K562 (cell line): Measurements from ENCODE around the gene ZKSCAN1. TPM values are rescaled to one million over a fixed set of nuclear protein-coding genes. Genes with fewer than 3 reads are reported as not detected.

Source experiments
- ATAC-seq: fragments of 200-7000 bp; cut with Tn5 transposase; 3 replicates; pipeline ENCODE4 v1.9.1; 2020; ENCODE audit warnings: moderate library complexity
- BruUV-seq: library from RNA; stranded (reverse); fragments of 400-500 nt; replicated peaks from 2 replicates; lab custom pipeline; 2021; lab: Mats Ljungman, UMichigan
- CTCF ChIA-PET: fragments of 300-600 bp; formaldehyde crosslinking; extraction: SDS; loops from one replicate; lab custom pipeline; 2021; ENCODE audit warnings: low intra/inter-chr PET ratio; lab: Yijun Ruan, JAX
- POLR2A ChIA-PET: fragments of 300-600, 350-650 bp; sonication (Branson Sonifier 250); formaldehyde crosslinking; extraction: SDS; loops from one replicate; lab custom pipeline; 2021; ENCODE audit warnings: antibody characterized with exemption, inconsistent platforms; lab: Yijun Ruan, JAX
- DNase-seq, 4 experiments: peaks; one replicate each; pipeline versions ENCODE4 v3.0.0 to v3.0.0-alpha.2; 2011 to 2018; ENCODE audit warnings: low spot score in 3 of 4, mixed read lengths in 3 of 4; ENCODE audit errors: extremely low read depth in 1 of 4
- FAIRE-seq: peaks from 2 replicates; lab custom pipeline; 2011; peaks lifted over from hg19 to GRCh38; lab: Jason Lieb, UNC
- H2AFZ ChIP-seq: 2 replicates; pipeline ENCODE4 v1.6.0; 2011; ENCODE audit warnings: low read depth, low read length, control low read depth, inconsistent platforms
- H3K27ac ChIP-seq: fragments of 200-600 bp; 3 replicates; pipeline ENCODE4 v1.8.0; 2011; ENCODE audit warnings: low read depth, mild to moderate bottlenecking, control low read depth, inconsistent platforms, low read length, moderate library complexity, mixed read lengths; ENCODE audit errors: extremely low read depth
- H3K27me3 ChIP-seq, 2 experiments: fragments of 300-600 bp in 1 of 2; 2 replicates in 1 of 2; 3 replicates in 1 of 2; pipeline versions ENCODE4 v1.6.0 to v1.8.0; 2011; ENCODE audit warnings: inconsistent platforms in 2 of 2, low read length in 2 of 2, mild to moderate bottlenecking in 1 of 2, mixed read lengths in 1 of 2, moderate library complexity in 1 of 2; ENCODE audit not compliant: control insufficient read depth in 2 of 2, insufficient read depth in 2 of 2
- H3K36me3 ChIP-seq: fragments of 300-600 bp; 3 replicates; pipeline ENCODE4 v1.8.0; 2011; ENCODE audit warnings: mild to moderate bottlenecking, low read length, inconsistent platforms; ENCODE audit not compliant: control insufficient read depth, insufficient read depth
- H3K4me1 ChIP-seq, 2 experiments: fragments of 200-600 bp in 1 of 2; replicated peaks in 1 of 2; 2 replicates in 1 of 2; 3 replicates in 1 of 2; pipeline versions ENCODE4 v1.5.1 to v1.8.0; 2011; ENCODE audit warnings: inconsistent platforms in 2 of 2, low read length in 2 of 2, mild to moderate bottlenecking in 1 of 2, mixed read lengths in 1 of 2, moderate library complexity in 1 of 2; ENCODE audit not compliant: control insufficient read depth in 2 of 2, insufficient read depth in 2 of 2
- H3K4me2 ChIP-seq: 2 replicates; pipeline ENCODE4 v1.6.1; 2011; ENCODE audit warnings: low read length, control low read depth, inconsistent platforms, mixed read lengths; ENCODE audit not compliant: insufficient read depth
- H3K4me3 ChIP-seq: fragments of 200-600 bp; sonication (generic), shearing (Covaris generic); 2 replicates; pipeline ENCODE4 v1.5.1; 2016; ENCODE audit warnings: control low read depth, inconsistent platforms
- H3K79me2 ChIP-seq: fragments of 200-600 bp; 3 replicates; pipeline ENCODE4 v1.8.0; 2011; ENCODE audit warnings: low read length, inconsistent platforms; ENCODE audit not compliant: control insufficient read depth, insufficient read depth
- H3K9ac ChIP-seq, 2 experiments: 2 replicates each; pipeline versions ENCODE4 v1.6.0 to v1.6.1; 2011; ENCODE audit warnings: low read depth in 2 of 2, low read length in 2 of 2, control low read depth in 1 of 2, inconsistent platforms in 1 of 2, mild to moderate bottlenecking in 1 of 2, mixed read lengths in 1 of 2; ENCODE audit not compliant: insufficient read depth in 1 of 2
- H3K9me1 ChIP-seq: one replicate; pipeline ENCODE4 v1.6.0; 2011; ENCODE audit warnings: inconsistent platforms, mild to moderate bottlenecking, low read length, moderate library complexity; ENCODE audit not compliant: control insufficient read depth, insufficient read depth
- H3K9me3 ChIP-seq: replicated peaks from 2 replicates; pipeline ENCODE4 v1.5.1; 2011; ENCODE audit warnings: low read depth, low read length, inconsistent platforms; ENCODE audit not compliant: control insufficient read depth, insufficient read depth
- H4K20me1 ChIP-seq: replicated peaks from 2 replicates; pipeline ENCODE4 v1.6.1; 2011; ENCODE audit warnings: low read length, inconsistent platforms, mixed read lengths; ENCODE audit not compliant: control insufficient read depth, insufficient read depth
- BCL6 ChIP-seq: fragments of 250-450 bp; sonication (Bioruptor Pico); IDR thresholded peaks from 2 replicates; pipeline ENCODE4 v1.4.0; 2020
- CBFB ChIP-seq: sonication (generic); formaldehyde crosslinking; IDR thresholded peaks from 2 replicates; pipeline ENCODE4 v1.4.0; 2020; ENCODE audit warnings: mild to moderate bottlenecking, missing genetic modification reagents
- CHD4 ChIP-seq: fragments of 200-600 bp; sonication (generic); IDR thresholded peaks from 3 replicates; pipeline ENCODE4 v1.6.1; 2012; ENCODE audit warnings: low read depth, mild to moderate bottlenecking, mixed read lengths, low read length, inconsistent platforms; ENCODE audit not compliant: insufficient read depth, insufficient replicate concordance, poor library complexity, severe bottlenecking
- ELK3 ChIP-seq: fragments of 450-650 bp; formaldehyde crosslinking; IDR thresholded peaks from 2 replicates; pipeline ENCODE4 v1.4.0; 2020; ENCODE audit warnings: mild to moderate bottlenecking
- ETS1 ChIP-seq: conservative IDR thresholded peaks from 2 replicates; pipeline ENCODE4 v1.6.1; 2011; ENCODE audit warnings: low read depth, mild to moderate bottlenecking, low read length; ENCODE audit not compliant: control insufficient read depth
- FOXA1 ChIP-seq: fragments of 450-650 bp; IDR thresholded peaks from 2 replicates; pipeline ENCODE4 v1.6.1; 2016; ENCODE audit warnings: mild to moderate bottlenecking, borderline replicate concordance
- FOXK1 ChIP-seq: sonication (generic); formaldehyde crosslinking; IDR thresholded peaks from 2 replicates; pipeline ENCODE4 v1.8.0; 2022; ENCODE audit warnings: missing genetic modification reagents, mild to moderate bottlenecking, borderline replicate concordance
- HDGF ChIP-seq: fragments of 450-650 bp; IDR thresholded peaks from 2 replicates; pipeline ENCODE4 v1.6.1; 2016
- KAT7 ChIP-seq: sonication (generic); formaldehyde crosslinking; IDR thresholded peaks from 2 replicates; pipeline ENCODE4 v1.8.0; 2022; ENCODE audit warnings: missing genetic modification reagents, mild to moderate bottlenecking, borderline replicate concordance
- NCOA2 ChIP-seq, 2 experiments: fragments of 450-650 bp; IDR thresholded peaks; 2 replicates each; pipeline ENCODE4 v1.6.1; 2018; ENCODE audit warnings: mild to moderate bottlenecking in 2 of 2, moderate library complexity in 1 of 2; ENCODE audit not compliant: partially characterized antibody in 2 of 2
- NEUROD1 ChIP-seq: fragments of 150-350 bp; IDR thresholded peaks from 2 replicates; pipeline ENCODE4 v1.6.1; 2014; ENCODE audit warnings: borderline replicate concordance, low read length, low read depth; ENCODE audit not compliant: partially characterized antibody
- SIN3A ChIP-seq, 2 experiments: fragments of 150-350 bp in 1 of 2; IDR thresholded peaks; 2 replicates each; pipeline ENCODE4 v1.6.1; 2011 to 2016; ENCODE audit warnings: borderline replicate concordance in 2 of 2, low read depth in 2 of 2, low read length in 2 of 2, mild to moderate bottlenecking in 2 of 2, moderate library complexity in 2 of 2; ENCODE audit not compliant: control insufficient read depth in 1 of 2
- TCFL5 ChIP-seq: fragments of 250-450 bp; sonication (Bioruptor Pico); conservative IDR thresholded peaks from 2 replicates; pipeline ENCODE4 v1.6.1; 2021; ENCODE audit warnings: mild to moderate bottlenecking, moderate library complexity, matching md5 sums
- ZNF75A ChIP-seq: fragments of 450-650 bp; formaldehyde crosslinking; IDR thresholded peaks from 2 replicates; pipeline ENCODE4 v1.4.0; 2020; ENCODE audit warnings: mild to moderate bottlenecking
- WGBS: fragments of 100-300 bp; shearing (Covaris generic); methylation state at CpG from one replicate; pipeline ENCODE4 v1.1.6; 2016; ENCODE audit warnings: low coverage, mixed read lengths; ENCODE audit not compliant: insufficient coverage; ENCODE audit errors: missing lambda C conversion rate; 5-methylcytosine and 5-hydroxymethylcytosine counted together
- in situ Hi-C: fragments of 300-500 bp; cut with MboI; formaldehyde crosslinking; loops from 4 replicates; pipeline ENCODE4 v1.15.0; 2018; ENCODE audit warnings: inconsistent platforms, mixed read lengths
- intact Hi-C: fragments of 100-400 bp; cut with micrococcal nuclease; formaldehyde crosslinking; loops from 2 replicates; pipeline ENCODE4 v1.14.2; 2022
- polyA plus RNA-seq, 8 experiments: library from polyadenylated mRNA; depleted of rRNA in 4 of 8; stranded (reverse) in 5 of 8; unstranded in 3 of 8; fragments of >200 nt; fragmentation: Nextera tagmentation in 2 of 8; fragmentation: Illumina TruSeq in 1 of 8; extraction: Ambion mirVana in 2 of 8; extraction: Trizol in 1 of 8; gene quantifications; 2 replicates each; pipeline versions ENCODE4 v1.2.1 to v1.2.3, GENCODE V29; 2011 to 2014; ENCODE audit warnings: inconsistent platforms in 1 of 8, missing spikeins in 1 of 8
- total RNA-seq, 7 experiments: library from RNA; depleted of rRNA in 6 of 7; stranded (reverse); fragments of >200 nt in 6 of 7; fragmentation: Illumina TruSeq in 2 of 7; extraction: Trizol in 2 of 7; gene quantifications; 2 replicates each; pipeline versions ENCODE4 v1.2.1 to v1.2.3, GENCODE V29; 2011 to 2021; ENCODE audit warnings: low replicate concordance in 1 of 7

Gene ZKSCAN1
- total and polyA plus RNA-seq, 9 of the 15 experiments (the other 6 are each of a cell fraction or from before 2014, with no cell fraction given) = 5.3 to 43.0 (median 23.2) TPM

- no peak for TF ChIP-seq NEUROD1
- no peak for TF ChIP-seq CHD4
- no peak for TF ChIP-seq ETS1
- TF ChIP-seq ELK3 = no peak
- no peak for TF ChIP-seq SIN3A (IDR thresholded peaks at IDR 0.05; ENCODE audit: borderline replicate concordance in 2 of 2, control insufficient read depth in 1 of 2, low read depth in 2 of 2, low read length in 2 of 2)
- no peak for TF ChIP-seq FOXK1
These were observed 5.9 kb downstream of the ZKSCAN1 start (continued) for GRCh38 chr7:100021297-100021696.

- peaks cover 76% of the 10 kb centered on the region for H3K36me3 ChIP-seq
- ATAC-seq (no peak), FAIRE-seq (no peak), DNase-seq (no peak)
- ChIA-PET CTCF (no interaction called here), POLR2A (interaction anchor here (0.7 to 3.2 kb wide), 4 partner anchors 8 to 69 kb away, joined by 3 to 13 read pairs (median 6); no protein-coding TSS in a partner anchor)
- no peak overlapping the region for H3K9ac ChIP-seq
- no peak overlapping the region for H3K4me3 ChIP-seq
- peaks cover 44% of the 10 kb centered on the region for H3K79me2 ChIP-seq
- in situ Hi-C loops = no loop called here
- no peaks in the 10 kb centered on the region for H3K9me1 ChIP-seq
- peaks cover 9% of the 10 kb centered on the region for H4K20me1 ChIP-seq
- H3K4me2 ChIP-seq = no peak overlapping the region
- intact Hi-C loops = no loop called here
- no peak overlapping the region for H2AFZ ChIP-seq
- no peaks in the 10 kb centered on the region for H3K9me3 ChIP-seq
- no peaks in the 10 kb centered on the region for H3K27me3 ChIP-seq
- WGBS = 85% methylated on average over 5 of the region's 5 CpGs
- no TSS peak for BruUV-seq
- H3K4me1 ChIP-seq = peaks cover 0 to 4% of the 10 kb centered on the region in 2 experiments; a peak in 1 of 5 replicates
- no peak overlapping the region for H3K27ac ChIP-seq
- TF ChIP-seq TCFL5 (CRISPR knock-in tag) (no peak), FOXA1 (no peak), NCOA2 (IDR thresholded peaks at IDR 0.05; ENCODE audit: partially characterized antibody in 2 of 2) (no peak), HDGF (no peak), CBFB (CRISPR knock-in tag) (no peak), ZNF75A (CRISPR knock-in tag) (no peak), BCL6 (CRISPR knock-in tag) (no peak), KAT7 (CRISPR knock-in tag) (no peak)
These were observed 7.2 kb downstream of the ZKSCAN1 start for GRCh38 chr7:100022621-100023020.
